NCI-H2171 (cell line): ENCODE measurements around the gene STK24.
A peak's percentile ranks its signal among the peaks of the same experiment; 100 is the strongest.

Experiments used
- DNase-seq: peaks from one replicate; lab custom pipeline; 2025; lab: John Stamatoyannopoulos, UW

Gene STK24

DNA sequence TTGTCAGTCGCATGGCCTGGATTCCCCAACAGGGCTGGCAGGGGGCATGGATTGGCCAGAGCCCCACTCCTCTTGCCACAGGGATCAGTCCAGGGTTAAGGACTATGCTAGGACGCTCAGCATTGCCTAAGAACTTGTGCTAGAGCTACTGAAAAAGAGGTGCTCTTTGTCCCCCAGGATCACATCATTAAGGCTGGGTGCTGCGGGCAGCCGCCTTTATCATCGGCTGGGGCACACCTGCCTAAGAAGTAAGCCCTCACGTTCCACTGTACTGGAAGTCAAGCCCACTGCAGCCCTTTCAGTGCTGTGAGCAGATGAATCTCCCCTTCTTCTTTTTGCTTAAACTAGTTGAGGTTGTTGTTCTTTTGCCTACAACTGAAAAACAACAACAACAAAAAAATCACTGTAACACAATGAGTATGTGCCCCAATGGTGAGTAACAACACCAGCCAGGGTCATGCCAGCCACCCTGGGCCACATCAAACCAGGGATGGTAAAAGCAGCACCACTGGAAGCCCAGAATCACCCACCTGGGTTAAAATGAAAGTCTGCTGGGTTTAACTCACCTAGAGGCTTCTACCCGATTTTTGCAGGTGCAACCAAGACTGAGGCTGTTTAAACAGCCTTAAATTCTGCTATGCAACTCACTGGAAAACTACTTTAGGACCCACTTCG lies 20.6 kb downstream of the STK24 start:
- DNase-seq, result no peak

DNA sequence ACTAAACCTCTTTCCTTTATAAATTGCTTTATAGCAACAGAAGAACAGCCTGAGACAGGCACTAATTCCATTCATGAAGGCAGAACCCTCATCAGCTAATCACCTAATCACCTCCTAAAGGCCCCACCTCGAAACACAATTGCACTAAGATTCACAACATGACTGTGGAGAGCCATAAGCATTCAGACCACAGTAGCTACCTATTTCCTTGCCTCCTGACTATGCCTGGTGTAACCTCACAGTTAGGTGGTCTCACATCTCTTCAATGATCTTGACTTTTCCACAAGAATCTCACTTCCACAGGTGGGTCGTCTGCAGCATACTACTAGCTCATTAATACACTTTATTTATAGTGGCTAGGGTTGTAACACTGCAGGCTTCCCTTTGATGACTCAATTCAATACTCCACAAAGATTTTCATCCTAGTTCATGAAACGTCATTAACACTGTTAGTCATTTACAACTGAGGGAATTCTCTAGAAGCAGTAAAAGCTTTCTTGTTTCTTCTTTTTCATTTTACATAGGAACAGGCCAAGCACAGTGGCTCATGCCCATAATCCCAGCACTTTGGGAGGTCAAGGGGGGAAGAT lies 27.1 kb downstream of the STK24 start:
- DNase-seq, result no peak

DNA sequence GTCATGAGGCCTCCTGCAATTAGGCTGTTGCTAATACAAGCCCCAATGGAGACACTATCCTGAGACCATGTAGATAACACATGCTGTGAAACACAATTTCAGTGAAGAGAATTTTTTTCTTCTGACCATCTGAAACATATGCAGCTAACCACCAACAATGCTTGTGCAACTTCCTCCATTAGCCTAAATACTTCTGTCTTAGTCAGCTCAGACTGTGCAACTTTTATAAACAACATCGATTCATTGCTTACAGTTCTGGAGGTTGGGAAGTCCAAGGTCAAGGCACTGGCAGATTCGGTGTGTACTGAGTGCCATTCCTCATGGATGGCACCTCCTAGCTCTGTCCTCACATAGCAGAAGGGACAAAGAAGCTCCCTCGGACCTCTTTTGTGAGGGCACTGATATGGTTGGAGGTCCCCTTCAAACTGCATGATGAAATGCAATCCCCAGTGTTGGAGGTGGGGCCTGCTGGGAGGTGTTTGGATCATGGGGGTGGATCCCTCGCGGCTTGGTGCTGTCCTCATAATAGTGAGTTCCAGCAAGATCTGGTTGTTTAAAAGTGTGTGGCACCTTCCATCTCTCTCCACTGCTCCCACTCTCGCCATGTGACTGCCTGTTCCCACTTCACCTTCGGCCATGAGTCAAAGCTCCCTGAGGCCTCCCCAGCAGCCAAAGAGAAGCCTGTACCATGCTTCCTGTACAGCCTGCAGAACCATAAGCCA lies 27.7 kb downstream of the STK24 start:
- DNase-seq, result no peak

DNA sequence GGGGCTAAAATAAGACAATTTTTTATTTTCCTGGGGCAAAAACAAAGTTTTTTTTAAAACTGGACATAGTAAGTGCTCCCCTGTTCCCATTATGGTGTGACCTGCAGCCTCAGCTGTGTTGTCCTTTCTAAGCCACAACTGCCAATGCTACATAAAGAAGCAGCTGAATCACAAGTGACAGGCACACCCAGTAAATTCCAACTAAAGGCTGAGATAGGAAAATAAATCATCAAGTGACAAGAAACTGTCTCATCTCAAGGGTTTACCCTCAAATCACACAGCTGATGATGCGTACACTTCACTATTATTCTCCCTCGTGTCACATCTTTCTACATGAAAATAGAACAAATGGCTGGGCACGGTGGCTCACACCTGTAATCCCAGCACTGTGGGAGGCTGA lies 28.7 kb downstream of the STK24 start:
- no peak for DNase-seq

DNA sequence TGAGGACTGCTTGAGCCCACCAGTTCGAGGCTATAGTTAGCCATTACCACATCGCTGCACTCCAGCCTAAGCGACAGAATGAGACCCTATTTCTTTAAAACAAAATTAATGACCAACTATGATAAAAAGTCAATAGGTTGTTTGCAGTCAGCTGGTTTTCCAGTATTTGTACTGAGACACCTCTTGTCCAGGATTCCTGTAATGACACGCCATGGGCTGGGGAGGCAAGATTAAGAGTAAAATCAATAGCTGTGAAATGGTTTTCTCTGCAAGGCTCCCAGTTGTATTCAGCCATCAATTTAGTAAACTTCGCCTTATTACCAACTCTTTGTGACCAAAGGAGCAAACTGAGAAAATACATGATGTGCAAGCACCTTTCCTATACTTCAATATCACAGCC lies 29.5 kb downstream of the STK24 start:
- no peak for DNase-seq

DNA sequence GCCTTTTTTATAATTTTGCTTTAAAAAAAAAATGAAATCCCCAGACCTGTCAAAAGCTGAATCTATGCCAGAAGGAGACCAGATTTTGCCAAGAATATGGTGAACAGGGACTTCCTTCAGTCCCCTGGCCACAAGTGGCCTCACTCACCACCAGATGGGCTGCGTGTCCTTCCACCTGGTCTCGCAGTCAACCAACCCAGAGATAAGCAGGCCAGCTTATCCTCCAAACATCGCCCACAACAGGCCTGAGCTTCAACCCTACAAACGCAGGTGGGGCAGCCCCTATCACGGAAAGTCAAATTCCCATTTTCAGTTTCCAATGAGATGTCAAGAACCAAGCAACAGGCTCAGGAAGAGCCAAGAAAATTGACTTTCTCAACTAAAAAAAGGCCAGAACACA lies 30.5 kb downstream of the STK24 start:
- no peak for DNase-seq

DNA sequence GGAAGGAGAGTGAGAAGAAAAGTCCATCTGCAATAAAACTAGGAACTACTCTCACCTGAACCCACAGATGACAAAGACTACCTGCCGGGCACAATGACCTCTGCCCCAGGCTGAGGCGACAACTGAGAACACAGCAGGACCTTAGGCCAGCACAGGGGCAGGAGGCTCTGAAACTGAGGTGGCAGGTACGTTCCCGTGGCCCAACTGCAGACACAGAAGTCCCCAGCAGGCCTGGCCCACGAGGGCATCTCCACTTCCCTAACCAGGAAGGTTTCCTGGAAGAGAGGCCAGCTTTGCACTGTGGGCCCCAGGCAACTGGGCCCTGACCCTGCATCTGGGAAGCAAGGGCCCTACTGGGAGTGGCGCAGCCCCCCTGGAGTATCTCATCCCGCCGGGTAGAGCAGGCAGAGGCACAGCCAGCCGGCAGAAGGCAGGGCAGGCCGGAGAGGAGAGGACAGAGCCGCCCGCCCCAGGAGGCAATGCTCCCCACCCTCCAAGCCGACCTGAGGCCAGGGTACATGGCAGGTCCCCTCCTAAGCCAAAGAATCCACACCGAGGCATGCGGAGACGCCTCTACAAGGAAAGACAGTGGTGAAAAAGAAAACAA lies 32.7 kb downstream of the STK24 start:
- DNase-seq, result no peak

DNA sequence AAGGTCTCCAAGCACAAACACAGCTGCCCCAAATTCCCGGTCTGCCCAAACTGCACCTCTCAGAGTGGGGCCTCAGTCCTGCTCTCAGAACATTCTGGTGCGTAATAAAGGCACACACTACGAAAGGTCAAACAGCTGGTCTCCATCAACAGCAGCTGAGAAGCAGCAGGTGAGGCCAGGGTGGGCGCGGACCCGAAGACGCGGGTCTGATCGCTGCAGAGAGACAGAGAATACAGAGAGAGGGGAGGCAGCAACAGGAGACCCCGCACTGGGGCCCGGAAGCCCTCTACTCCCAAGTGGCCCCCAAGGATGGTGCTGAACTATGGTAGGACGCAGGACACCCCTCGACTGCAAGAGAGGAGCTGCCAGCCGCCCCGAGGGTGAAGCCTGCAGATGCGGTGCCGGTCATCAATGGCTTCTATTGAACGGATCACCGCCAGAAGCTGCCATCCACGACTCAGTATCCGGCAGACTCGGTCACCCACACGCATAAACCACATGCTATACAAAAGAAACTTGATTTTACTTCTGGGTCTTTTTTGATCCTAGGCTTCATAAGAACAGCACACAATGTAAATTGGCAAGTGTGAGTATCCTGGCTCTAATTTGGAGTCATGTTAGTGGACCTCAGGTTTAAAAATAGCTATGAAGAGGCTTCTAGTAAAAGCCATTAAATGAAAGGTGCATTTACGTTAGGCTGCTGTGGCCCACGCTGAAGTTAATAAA lies 33.4 kb downstream of the STK24 start:
- no peak for DNase-seq

DNA sequence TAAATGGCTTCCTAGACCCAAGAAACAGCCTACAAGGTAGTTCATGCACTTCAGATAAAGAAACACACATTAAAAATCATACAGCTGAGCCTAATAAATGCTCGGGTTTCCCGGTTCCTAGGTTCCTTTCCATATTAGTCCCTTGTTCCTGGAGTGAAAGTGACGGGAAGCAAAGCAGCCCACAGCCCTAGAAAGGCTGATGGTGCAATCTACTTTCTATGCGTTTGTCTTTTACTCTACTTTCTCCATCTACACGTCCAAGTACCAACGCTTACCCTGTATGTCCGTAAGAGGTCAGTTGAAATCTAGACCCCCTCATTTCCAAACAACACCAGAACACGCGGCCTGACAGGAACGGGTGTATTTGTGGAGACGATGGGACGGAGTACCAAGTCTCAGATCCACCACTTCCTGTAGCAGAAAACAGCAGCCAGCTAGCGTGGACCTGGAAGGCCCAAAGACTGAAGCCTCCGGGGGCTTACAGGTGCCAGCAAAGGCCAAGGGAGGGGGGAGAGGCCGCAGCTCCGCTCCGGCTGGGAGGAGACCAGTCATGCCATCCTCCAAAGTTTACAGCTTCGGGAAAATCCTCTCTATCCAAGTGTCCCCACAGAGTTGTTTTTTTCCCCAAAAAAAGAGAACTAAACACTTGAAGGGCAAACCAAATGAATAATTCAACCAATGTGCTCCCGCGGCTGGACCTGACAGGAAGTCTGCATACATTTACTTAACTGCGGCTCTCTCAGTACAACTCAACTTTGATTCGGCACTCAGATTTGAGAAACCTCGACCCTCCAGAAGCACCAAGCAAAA lies 34.1 kb downstream of the STK24 start:
- no peak for DNase-seq

DNA sequence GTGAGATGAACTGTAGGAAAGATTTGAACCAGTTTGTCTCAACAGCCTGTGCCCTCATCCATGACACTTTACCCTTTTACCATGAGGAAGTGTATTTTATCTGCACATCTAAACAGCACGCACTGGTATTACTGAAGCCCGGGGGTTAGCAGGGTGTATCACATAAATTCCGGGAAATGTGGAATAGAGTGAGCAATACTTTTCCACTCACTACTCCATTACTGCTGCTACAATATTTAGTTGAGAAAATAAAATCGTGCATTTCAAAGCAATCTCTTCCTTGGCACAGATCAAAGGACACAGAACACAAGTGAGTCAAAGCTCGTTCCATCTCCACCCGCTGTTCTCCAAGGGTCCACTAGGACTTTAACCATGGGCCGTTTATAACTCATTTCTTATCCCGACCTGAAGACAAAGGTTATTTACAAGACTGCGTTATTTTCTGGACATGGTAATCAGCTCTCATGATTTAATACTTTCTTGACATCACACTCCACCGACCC lies 35.2 kb downstream of the STK24 start:
- DNase-seq, result no peak

DNA sequence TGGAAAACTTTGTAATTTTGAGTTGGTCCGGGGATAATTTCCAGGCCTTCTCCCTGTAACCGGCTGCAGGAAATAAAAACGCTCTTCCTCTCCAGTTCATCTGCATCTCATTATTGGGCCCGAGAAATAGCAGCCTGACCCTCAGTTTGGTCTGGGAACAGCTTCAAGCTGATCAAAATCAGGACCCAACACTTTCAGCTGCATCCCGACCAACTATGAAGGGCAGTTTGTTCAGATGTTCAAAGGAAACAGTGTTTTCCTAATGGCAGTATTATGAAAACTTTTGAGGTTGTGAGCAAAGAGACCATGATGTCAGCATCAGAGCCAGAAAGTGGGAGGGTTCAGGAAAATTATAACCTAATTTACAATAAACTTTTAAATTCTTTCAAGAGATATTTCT lies 35.7 kb downstream of the STK24 start:
- DNase-seq, result no peak

DNA sequence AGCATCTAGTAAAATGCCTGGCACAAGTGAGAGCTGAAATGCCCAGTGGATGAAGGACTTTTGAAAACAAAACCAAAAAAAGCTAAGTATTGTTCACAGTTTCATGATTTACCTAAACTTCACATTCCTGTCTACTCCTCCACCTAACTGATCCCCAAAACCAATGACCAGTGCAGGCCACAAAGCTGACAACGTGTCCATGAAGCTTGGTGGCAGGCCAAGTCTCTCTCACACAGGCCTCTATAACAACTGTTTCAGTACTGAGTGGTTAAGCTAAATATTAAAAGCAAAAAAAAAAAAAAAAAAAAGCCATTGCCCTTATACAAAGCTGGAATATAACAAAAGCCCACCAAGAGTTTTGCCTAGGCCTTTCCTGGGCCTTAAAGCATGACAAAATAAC lies 36.4 kb downstream of the STK24 start:
- no peak for DNase-seq

DNA sequence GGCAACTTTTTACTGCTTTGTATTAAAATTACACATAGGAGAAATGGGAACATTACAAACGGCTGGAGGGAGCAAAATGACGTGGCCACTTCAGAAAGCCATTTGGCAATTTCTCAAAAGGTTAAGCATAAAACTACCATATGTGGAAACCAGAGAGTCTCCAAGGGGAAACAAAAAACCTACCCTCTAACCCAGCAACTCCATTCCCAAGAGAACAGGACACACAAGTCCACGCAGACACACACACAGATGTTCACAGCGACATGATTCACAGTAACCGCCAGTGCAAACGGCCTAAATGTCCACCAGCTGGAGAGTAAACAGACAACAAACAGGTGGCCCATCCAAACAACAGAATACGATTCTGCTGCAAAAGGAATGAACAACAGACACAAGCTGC lies 37.2 kb downstream of the STK24 start:
- DNase-seq, result peak; percentile 79

DNA sequence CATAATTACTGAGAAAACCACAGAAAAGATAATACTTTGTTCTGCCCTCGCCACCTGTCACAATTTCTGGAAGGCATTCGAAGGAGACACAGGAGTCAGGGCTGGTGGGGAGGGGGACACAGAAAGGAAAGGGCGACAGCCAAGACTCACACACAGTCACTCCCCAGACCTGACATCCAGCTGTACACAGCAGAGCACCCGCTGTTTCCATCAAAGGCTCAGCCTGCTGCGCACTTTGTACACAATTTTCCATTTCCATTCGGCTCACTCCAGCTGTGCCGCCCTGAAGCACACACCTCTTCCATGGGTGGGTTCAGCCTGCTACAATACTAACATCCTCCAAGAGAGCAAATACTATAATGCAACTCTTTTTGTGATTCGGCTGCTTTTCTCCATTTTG lies 38.0 kb downstream of the STK24 start:
- no peak for DNase-seq

DNA sequence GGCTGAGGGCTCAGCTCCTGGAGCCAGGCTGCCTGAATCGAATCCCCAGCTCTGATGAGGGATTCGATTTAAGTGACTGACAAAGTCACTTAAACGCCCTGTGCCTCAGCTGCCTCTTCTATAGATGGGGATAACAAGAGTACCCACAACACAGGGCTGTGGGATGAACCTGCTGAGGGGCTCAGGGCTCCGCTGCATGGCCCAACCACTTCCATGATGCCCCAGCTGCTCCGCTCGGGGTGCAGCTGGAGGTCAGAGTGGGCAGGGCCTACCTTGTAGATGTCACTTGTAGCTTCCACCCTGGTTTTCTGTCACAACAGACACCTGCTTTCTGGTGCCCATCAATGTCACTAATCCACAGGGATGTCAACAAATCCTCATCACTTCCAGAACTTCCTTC lies 39.2 kb downstream of the STK24 start:
- no peak for DNase-seq

DNA sequence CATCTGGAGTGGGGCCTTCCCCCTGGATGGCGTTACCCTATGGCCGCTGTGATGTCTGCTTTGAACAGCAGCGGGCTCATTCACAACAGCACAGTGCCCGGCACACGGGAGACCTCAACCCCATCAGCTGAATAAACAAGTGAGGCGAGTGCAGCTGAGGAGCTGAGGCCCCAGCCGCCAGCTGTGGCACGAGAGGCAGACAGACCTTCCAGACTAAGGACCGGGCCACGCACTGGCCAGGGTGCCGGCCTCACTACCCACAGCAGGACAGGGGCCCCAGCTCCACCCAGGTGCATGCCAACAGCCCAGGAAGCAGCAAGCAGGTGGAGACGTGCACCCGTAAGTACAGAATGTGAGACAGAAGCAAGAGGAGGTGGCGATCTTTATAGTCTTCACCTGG lies 39.6 kb downstream of the STK24 start:
- DNase-seq, result no peak

DNA sequence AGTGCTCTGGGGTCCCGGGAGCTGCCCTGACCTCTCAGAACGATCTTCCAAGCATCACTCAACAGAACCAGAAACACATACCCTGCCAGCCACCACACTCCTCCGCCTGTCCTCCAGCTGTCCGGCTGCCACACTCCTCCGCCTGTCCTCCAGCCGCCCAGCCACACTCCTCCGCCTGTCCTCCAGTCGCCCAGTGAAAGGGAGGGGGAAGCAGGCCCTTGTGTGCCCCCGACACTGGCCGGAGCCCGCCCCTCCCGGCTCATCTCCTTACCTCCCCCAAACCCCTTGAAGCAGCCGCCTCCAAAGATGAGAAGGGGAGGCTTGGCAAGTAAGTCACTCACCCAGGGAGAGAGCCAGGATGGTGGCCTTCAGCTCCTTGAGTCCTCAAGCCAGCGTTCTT lies 40.2 kb downstream of the STK24 start:
- no peak for DNase-seq

DNA sequence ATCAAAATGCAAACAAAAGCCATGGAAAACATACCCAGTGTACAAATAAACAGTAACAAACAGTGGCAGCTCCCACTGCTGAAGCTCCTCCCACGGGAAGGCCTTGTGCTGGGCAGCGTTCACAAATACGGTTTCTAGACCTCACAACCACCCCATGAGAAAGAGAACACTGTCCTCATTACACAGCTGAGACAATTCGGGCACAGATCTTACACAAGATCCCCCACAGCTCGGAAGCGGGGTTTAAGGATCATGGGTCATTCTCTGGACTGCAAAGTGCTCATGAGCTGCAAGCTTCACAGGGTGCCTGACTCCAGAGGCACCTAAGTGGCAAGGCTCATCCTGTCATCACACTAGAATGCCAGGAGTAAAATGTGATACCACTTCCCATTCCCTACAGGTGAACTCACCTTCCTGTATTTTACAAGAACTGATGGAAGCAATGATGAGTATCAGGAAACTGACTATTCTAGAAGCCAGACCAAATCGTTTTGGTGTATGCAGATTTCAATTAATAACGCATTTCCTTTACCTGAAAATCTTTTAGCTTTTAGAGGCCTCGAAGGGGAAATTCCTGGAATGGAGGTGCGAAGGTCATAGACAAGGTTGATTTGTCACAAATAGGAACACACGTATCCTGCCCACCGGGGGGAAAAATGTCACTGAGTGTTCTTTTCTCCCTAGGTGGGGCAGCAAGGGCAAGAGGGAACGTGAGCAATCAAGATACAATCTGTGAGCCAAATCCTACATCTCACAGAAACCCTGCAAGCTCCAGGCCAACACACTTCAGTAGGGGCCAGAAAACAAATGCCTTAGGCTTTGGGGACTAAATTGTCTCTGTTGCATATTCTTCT lies 41.2 kb downstream of the STK24 start:
- DNase-seq, result no peak

DNA sequence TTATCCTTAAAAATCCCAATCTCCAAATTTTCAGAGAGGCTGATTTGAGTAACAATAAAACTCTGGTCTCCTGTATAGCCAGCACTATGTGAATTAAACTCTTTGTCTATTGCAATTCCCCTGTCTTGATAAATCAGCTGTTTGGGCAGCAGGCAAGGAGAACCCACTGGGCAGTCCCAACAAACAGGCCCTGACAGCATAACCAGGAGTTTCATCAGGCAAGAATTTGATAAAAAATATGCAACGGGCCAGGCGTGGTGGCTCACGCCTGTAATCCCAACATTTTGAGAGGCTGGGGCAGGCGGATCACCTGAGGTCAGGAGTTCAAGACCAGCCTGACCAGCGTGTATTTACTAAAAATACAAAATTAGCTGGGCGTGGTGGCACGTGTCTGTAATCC lies 42.1 kb downstream of the STK24 start:
- no peak for DNase-seq

DNA sequence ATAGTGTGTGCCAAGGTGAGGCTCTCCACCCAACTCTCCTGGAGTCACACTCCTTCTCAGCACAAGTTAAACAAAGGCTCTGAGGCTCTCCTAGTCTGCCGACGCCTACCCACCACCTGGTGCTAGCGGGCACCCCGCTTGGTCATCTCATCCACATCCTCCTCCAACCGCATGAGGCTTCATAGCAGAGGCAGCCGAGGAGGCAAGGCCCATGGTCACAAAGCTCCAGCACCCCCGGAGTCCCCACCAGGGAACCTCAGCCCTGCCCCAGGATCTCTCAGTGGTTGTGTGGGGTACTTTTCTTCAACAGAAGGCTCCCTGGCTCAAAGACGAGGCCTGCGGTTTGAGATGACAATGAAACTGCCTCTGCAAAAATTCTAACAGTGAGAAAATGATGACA lies 43.0 kb downstream of the STK24 start:
- no peak for DNase-seq

DNA sequence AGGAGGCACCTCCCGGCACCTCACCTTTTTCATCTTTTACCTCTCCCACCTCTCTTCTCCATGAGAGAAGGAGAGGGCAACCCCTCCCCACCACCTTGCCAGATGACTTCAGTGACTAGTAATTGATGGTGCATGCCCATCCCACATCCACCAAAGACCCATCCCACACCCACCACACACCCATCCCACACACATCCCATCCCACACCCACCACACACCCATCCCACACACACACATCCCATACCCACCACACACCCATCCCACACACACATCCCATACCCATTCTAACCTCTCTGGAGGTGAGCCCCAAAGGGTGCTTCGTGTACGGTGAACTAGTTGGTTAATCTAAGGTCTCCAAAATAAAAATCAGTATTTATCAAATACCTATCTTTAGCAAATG lies 44.7 kb downstream of the STK24 start:
- DNase-seq, result no peak
